WI38 (cell line): Measurements from ENCODE around the gene BHLHE40.

ENCODE experiments used
- H3K4me3 ChIP-seq: 2 replicates; pipeline ENCODE4 v1.5.1; 2011; ENCODE audit warnings: low read depth, mild to moderate bottlenecking, control low read depth, low read length
- TF ChIP-seq, protein P1 (sequence below): IDR thresholded peaks from 2 replicates; pipeline ENCODE4 v1.5.1; 2012; ENCODE audit warnings: low read depth, mild to moderate bottlenecking, control low read depth, low read length

BHLHE40 gene

DNA sequence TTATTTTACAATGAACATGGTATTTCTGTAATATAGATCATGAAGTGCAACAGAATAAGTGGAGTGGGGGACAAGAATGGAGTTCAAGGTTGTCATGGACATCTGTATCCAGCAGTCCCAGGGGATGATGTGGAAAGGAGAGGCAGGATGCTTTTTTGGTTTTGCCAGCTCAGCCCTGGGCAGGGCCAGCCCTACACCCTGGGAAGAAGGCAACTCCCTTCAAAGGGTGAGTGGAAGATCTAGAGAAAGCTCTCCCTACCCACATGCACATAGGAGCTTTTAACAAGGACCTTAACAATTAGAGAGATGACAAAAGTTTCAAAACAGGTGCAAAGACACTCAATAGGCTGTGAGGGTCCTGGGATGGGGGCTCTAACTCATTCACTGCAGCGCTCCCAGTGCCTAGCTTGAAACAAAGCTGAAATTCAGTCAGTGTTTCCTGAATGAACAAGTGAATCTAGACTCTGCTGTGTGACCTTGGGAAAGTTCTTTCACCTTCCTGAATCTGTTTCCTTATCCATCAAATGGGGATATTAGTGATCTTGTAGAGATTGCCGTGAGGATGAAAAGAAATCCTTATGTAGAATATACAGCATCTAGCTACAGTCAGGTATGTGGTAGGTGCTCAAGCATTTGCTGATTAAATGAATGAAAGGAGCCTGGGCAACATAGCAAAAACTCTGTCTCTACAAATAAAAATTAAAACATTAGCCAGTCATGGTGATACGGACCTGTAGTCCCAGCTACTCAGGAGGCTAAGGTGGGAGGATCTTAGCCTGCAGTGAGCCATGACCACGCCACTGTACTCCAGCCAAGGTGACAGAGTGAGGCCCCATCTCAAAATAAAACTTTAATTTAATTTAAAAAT lies 14.3 kb downstream of the BHLHE40 start:
- TF ChIP-seq, protein P1, sequence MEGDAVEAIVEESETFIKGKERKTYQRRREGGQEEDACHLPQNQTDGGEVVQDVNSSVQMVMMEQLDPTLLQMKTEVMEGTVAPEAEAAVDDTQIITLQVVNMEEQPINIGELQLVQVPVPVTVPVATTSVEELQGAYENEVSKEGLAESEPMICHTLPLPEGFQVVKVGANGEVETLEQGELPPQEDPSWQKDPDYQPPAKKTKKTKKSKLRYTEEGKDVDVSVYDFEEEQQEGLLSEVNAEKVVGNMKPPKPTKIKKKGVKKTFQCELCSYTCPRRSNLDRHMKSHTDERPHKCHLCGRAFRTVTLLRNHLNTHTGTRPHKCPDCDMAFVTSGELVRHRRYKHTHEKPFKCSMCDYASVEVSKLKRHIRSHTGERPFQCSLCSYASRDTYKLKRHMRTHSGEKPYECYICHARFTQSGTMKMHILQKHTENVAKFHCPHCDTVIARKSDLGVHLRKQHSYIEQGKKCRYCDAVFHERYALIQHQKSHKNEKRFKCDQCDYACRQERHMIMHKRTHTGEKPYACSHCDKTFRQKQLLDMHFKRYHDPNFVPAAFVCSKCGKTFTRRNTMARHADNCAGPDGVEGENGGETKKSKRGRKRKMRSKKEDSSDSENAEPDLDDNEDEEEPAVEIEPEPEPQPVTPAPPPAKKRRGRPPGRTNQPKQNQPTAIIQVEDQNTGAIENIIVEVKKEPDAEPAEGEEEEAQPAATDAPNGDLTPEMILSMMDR: no peak
- H3K4me3 ChIP-seq: no peak overlapping the region

DNA sequence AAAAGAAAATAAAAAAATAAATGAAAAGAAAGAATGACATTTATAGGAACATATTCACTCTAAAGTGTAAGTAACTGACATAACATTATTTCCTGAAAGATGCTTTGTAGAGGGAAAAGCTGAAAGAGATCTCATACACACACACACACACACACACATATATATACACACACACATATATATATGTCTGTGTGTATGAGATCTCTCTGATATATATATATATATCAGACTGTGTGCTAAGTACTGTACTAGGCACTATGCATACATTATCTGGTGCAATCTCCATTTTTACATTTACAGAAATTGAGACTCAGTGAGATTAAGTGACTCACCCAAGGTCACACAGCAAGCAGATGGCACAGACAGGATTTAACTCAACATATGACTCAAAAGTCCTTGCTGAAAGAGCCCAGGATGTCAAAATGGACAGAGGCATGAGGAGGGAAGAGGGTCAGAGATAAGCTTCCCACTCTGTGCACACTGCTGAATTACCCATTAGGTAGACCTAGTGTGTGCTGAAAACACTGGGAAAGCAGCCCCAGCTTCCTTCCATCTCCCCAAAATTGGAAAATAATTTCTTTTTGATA lies 15.0 kb downstream of the BHLHE40 start:
- TF ChIP-seq, protein P1: no peak
- H3K4me3 ChIP-seq: no peak overlapping the region

DNA sequence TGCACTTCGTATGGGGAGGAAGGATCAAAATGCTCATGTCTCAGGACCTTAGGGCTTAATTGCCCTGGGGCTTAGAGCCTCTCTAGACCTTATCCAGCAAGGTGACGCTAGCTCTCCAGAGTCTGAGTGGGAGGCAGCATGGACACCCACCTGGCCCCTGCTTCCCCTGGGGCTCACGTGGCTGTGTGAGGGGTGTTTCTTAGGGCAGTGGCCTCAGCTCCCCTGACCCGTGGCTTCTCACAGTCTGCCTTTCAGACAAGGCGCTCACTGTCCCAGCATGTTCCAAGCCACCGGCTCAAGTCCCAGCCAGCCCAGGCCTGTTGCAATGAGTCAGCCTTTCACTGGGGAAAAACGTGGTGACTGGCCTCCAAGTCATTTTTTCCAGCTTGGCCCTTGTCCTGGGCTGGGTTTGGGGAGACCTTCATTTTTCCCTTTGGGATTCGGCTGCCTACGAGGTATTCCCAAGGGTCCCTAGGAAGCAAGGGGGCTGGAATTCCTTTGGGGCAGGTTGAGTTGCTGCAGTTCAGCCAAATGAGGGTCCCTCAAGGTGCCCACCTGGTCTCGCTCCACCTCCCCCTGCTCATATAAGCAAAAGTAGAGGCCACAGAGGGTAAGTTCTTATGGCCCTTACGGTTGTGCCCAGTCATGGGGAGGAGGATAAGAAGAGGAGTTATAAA lies 15.7 kb downstream of the BHLHE40 start:
- H3K4me3 ChIP-seq: no peak overlapping the region
- TF ChIP-seq, protein P1: no peak

DNA sequence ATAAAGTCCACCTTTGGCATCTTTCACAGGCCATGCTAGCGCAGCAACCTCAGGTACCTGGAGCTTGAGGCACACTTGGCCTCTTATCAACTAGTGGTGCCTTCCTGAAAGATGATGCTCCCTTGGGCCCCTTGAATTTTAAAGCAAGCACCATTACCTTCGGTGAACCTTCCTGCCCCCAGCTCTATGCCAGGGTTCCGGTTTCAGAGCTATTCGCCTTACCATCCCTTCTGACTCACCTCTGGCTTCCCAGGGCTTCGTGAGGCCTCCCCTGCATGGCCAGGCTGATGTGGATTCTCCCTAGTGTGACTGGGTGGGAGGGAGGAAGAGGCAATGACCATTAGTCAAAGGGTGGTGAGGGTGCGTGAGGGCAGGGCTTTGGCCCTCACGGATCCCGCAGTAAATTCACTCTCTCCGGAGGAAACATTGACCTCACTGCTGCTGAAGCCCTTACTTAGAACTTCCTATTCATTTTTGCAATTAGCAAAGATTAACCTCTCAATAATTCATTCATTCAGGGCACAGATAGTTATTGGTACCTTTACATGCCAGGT lies 16.3 kb downstream of the BHLHE40 start:
- TF ChIP-seq, protein P1: no peak
- no peak overlapping the region for H3K4me3 ChIP-seq

DNA sequence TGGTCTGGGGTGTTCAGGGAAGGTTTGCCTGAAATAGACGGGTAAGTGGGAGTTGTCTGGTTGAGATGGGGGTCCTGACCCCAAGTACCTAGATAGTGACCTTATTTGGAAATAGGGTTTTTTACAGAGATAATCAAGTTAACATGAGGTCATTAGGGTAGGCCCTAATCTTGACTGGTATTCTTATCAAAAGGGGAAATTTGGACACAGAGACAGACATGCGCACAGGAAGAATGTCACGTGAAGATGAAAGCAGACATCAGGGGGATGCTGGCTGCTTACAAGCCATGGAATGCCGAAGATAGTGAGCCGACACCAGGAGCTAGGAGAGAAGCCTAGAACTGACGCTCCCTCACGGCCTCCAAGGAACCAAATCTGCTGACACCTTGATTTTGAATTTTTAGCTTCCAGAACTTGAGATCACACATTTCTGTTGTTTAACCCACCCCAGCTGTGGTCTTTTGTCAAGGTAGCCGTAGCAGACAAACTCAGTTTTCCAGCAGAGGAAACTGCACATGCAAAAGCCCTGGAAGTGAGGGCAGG lies 17.1 kb downstream of the BHLHE40 start:
- H3K4me3 ChIP-seq: no peak overlapping the region
- TF ChIP-seq, protein P1: no peak

DNA sequence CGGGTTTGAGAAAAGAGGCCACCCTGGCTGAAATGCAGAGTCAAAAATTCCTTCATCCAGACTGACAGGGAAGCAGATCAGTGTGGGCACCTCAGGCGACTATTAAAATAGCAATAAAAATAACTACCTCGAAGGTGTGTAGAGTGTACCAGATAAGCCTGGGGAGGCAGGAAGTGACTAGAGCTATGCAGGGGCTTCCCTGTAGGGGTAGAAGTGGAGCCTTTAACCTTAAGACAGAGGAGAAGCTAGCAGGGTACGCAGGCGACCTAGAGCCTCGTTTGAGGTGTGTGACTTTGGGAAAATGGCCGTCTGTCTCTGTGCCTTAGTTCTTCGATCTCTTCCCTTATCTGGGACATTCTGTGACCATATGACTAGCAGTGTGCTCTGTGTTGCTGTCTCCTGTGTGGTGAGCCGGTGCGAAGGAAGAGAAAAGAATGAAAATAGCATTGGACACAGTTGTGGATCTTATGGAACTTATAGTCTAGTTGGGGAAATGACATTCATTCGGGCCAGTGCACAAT lies 17.6 kb downstream of the BHLHE40 start:
- TF ChIP-seq, protein P1: no peak
- no peak overlapping the region for H3K4me3 ChIP-seq
